HL-60 (cell line): ENCODE data around the gene SOAT2.

Experiments
- GABPA ChIP-seq: IDR thresholded peaks from 2 replicates; pipeline ENCODE4 v1.6.1; 2012; ENCODE audit warnings: low read depth
- POLR2AphosphoS5 ChIP-seq: IDR thresholded peaks from 2 replicates; pipeline ENCODE4 v1.6.1; 2012; ENCODE audit warnings: low read depth
- SPI1 ChIP-seq: IDR thresholded peaks from 2 replicates; pipeline ENCODE4 v1.6.1; 2012; ENCODE audit warnings: low read depth, mild to moderate bottlenecking, borderline replicate concordance
- TF ChIP-seq, protein P1 (sequence below): IDR thresholded peaks from one replicate; pipeline ENCODE4 v1.5.1; 2011; ENCODE audit warnings: low read length, control low read depth, inconsistent platforms; ENCODE audit not compliant: insufficient read depth
- TF ChIP-seq, protein P2 (sequence below): IDR thresholded peaks from 2 replicates; pipeline ENCODE4 v1.6.1; 2012; ENCODE audit warnings: low read depth; ENCODE audit not compliant: insufficient replicate concordance

DNA sequence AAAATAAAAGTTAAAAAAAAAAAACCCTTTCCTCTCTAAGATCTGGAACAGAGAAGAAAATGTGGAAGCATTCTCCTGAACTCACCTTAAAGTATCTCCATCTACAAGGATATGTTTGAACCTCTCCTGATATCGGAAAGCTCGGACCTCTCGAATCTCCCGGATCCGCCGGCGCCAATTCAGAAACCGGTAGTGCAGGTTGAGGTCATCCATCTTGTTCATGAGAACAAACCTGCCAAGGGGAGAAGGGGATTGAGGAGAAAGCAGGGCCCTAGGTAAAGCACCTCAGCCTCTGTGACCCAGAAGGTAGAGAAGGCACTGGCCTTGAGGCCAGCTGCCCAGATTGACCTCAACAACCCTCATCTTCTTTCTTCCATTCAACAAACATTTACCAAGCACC, 26.3 kb upstream of the SOAT2 start:
- TF ChIP-seq, protein P1, sequence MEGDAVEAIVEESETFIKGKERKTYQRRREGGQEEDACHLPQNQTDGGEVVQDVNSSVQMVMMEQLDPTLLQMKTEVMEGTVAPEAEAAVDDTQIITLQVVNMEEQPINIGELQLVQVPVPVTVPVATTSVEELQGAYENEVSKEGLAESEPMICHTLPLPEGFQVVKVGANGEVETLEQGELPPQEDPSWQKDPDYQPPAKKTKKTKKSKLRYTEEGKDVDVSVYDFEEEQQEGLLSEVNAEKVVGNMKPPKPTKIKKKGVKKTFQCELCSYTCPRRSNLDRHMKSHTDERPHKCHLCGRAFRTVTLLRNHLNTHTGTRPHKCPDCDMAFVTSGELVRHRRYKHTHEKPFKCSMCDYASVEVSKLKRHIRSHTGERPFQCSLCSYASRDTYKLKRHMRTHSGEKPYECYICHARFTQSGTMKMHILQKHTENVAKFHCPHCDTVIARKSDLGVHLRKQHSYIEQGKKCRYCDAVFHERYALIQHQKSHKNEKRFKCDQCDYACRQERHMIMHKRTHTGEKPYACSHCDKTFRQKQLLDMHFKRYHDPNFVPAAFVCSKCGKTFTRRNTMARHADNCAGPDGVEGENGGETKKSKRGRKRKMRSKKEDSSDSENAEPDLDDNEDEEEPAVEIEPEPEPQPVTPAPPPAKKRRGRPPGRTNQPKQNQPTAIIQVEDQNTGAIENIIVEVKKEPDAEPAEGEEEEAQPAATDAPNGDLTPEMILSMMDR = no peak
- TF ChIP-seq POLR2AphosphoS5 (no peak), SPI1 (no peak), GABPA (no peak)
- TF ChIP-seq, protein P2, sequence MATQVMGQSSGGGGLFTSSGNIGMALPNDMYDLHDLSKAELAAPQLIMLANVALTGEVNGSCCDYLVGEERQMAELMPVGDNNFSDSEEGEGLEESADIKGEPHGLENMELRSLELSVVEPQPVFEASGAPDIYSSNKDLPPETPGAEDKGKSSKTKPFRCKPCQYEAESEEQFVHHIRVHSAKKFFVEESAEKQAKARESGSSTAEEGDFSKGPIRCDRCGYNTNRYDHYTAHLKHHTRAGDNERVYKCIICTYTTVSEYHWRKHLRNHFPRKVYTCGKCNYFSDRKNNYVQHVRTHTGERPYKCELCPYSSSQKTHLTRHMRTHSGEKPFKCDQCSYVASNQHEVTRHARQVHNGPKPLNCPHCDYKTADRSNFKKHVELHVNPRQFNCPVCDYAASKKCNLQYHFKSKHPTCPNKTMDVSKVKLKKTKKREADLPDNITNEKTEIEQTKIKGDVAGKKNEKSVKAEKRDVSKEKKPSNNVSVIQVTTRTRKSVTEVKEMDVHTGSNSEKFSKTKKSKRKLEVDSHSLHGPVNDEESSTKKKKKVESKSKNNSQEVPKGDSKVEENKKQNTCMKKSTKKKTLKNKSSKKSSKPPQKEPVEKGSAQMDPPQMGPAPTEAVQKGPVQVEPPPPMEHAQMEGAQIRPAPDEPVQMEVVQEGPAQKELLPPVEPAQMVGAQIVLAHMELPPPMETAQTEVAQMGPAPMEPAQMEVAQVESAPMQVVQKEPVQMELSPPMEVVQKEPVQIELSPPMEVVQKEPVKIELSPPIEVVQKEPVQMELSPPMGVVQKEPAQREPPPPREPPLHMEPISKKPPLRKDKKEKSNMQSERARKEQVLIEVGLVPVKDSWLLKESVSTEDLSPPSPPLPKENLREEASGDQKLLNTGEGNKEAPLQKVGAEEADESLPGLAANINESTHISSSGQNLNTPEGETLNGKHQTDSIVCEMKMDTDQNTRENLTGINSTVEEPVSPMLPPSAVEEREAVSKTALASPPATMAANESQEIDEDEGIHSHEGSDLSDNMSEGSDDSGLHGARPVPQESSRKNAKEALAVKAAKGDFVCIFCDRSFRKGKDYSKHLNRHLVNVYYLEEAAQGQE = no peak
